Neuron (in vitro differentiated cells): ENCODE measurements around the gene CD8B.

Experiments used
- H2AFZ ChIP-seq: one replicate; pipeline ENCODE4 v1.6.1; 2013; ENCODE audit warnings: low read depth, mild to moderate bottlenecking, inconsistent platforms, low read length, moderate library complexity
- H3K27me3 ChIP-seq: one replicate; pipeline ENCODE4 v1.6.1; 2013; ENCODE audit warnings: low read length; ENCODE audit not compliant: insufficient read depth
- H3K36me3 ChIP-seq: one replicate; pipeline ENCODE4 v1.6.1; 2013; ENCODE audit warnings: low read length; ENCODE audit not compliant: insufficient read depth
- H3K4me1 ChIP-seq: one replicate; pipeline ENCODE4 v1.6.1; 2013; ENCODE audit warnings: low read length; ENCODE audit not compliant: insufficient read depth
- H3K4me3 ChIP-seq: 2 replicates; pipeline ENCODE4 v1.5.1; 2013; ENCODE audit warnings: mild to moderate bottlenecking, low read length, moderate library complexity
- H3K9me3 ChIP-seq: one replicate; pipeline ENCODE4 v1.6.1; 2013; ENCODE audit warnings: low read length

Gene CD8B

GRCh38 chr2:86825693-86826381 lies 35.8 kb downstream of the CD8B start:
- Histone ChIP-seq H3K27me3 (no peaks in the 10 kb centered on the region), H3K9me3 (no peaks in the 10 kb centered on the region), H2AFZ (no peak overlapping the region), H3K4me3 (no peak overlapping the region), H3K4me1 (peaks cover 2% of the 10 kb centered on the region), H3K36me3 (no peaks in the 10 kb centered on the region)

GRCh38 chr2:86825036-86825692 lies 36.5 kb downstream of the CD8B start:
- H3K27me3 ChIP-seq: no peaks in the 10 kb centered on the region
- H2AFZ ChIP-seq: no peak overlapping the region
- H3K9me3 ChIP-seq: no peaks in the 10 kb centered on the region
- H3K4me1 ChIP-seq: peaks cover 2% of the 10 kb centered on the region
- no peak overlapping the region for H3K4me3 ChIP-seq
- H3K36me3 ChIP-seq: no peaks in the 10 kb centered on the region

GRCh38 chr2:86822668-86823345 lies 38.9 kb downstream of the CD8B start:
- no peaks in the 10 kb centered on the region for H3K36me3 ChIP-seq
- no peak overlapping the region for H2AFZ ChIP-seq
- peaks cover 2% of the 10 kb centered on the region for H3K4me1 ChIP-seq
- no peak overlapping the region for H3K4me3 ChIP-seq
- no peaks in the 10 kb centered on the region for H3K9me3 ChIP-seq
- H3K27me3 ChIP-seq: no peaks in the 10 kb centered on the region

GRCh38 chr2:86821842-86822241 lies 39.8 kb downstream of the CD8B start:
- no peaks in the 10 kb centered on the region for H3K27me3 ChIP-seq
- H2AFZ ChIP-seq: no peak overlapping the region
- H3K9me3 ChIP-seq: no peaks in the 10 kb centered on the region
- H3K4me3 ChIP-seq: no peak overlapping the region
- peaks cover 2% of the 10 kb centered on the region for H3K4me1 ChIP-seq
- no peaks in the 10 kb centered on the region for H3K36me3 ChIP-seq

GRCh38 chr2:86821306-86821705 lies 40.4 kb downstream of the CD8B start:
- Histone ChIP-seq H3K9me3 (no peaks in the 10 kb centered on the region), H3K27me3 (no peaks in the 10 kb centered on the region), H3K4me1 (peaks cover 2% of the 10 kb centered on the region), H3K4me3 (no peak overlapping the region), H2AFZ (no peak overlapping the region), H3K36me3 (no peaks in the 10 kb centered on the region)

GRCh38 chr2:86818957-86819356 lies 42.7 kb downstream of the CD8B start:
- H3K36me3 ChIP-seq: no peaks in the 10 kb centered on the region
- no peak overlapping the region for H3K4me3 ChIP-seq
- no peaks in the 10 kb centered on the region for H3K4me1 ChIP-seq
- peaks cover 8% of the 10 kb centered on the region for H3K27me3 ChIP-seq
- no peak overlapping the region for H2AFZ ChIP-seq
- H3K9me3 ChIP-seq: no peaks in the 10 kb centered on the region

- Histone ChIP-seq H3K4me3 (no peak overlapping the region), H3K36me3 (no peaks in the 10 kb centered on the region), H3K27me3 (peaks cover 8% of the 10 kb centered on the region), H3K4me1 (no peaks in the 10 kb centered on the region), H2AFZ (no peak overlapping the region), H3K9me3 (no peaks in the 10 kb centered on the region)
These were observed 43.4 kb downstream of the CD8B start for GRCh38 chr2:86818114-86818801.

GRCh38 chr2:86815611-86816010 lies 46.1 kb downstream of the CD8B start:
- peaks cover 8% of the 10 kb centered on the region for H3K27me3 ChIP-seq
- no peak overlapping the region for H3K4me3 ChIP-seq
- H2AFZ ChIP-seq: no peak overlapping the region
- no peaks in the 10 kb centered on the region for H3K36me3 ChIP-seq
- no peaks in the 10 kb centered on the region for H3K9me3 ChIP-seq
- H3K4me1 ChIP-seq: no peaks in the 10 kb centered on the region

GRCh38 chr2:86809481-86810121 lies 52.1 kb downstream of the CD8B start:
- peaks cover 15% of the 10 kb centered on the region for H3K27me3 ChIP-seq
- H3K36me3 ChIP-seq: no peaks in the 10 kb centered on the region
- H3K4me3 ChIP-seq: no peak overlapping the region
- no peaks in the 10 kb centered on the region for H3K9me3 ChIP-seq
- peaks cover 3% of the 10 kb centered on the region for H3K4me1 ChIP-seq
- H2AFZ ChIP-seq: no peak overlapping the region

- Histone ChIP-seq H2AFZ (peak overlapping the region; percentile 73), H3K4me3 (peak overlapping the region; percentile 43), H3K36me3 (no peaks in the 10 kb centered on the region), H3K4me1 (peaks cover 3% of the 10 kb centered on the region), H3K27me3 (peaks cover 15% of the 10 kb centered on the region), H3K9me3 (no peaks in the 10 kb centered on the region)
These were observed 53.1 kb downstream of the CD8B start for GRCh38 chr2:86808315-86809161.

GRCh38 chr2:86807468-86808275 lies 54.0 kb downstream of the CD8B start:
- peak overlapping the region; percentile 43 for H3K4me3 ChIP-seq
- H3K36me3 ChIP-seq: no peaks in the 10 kb centered on the region
- H3K9me3 ChIP-seq: no peaks in the 10 kb centered on the region
- H3K4me1 ChIP-seq: peaks cover 3% of the 10 kb centered on the region
- peaks cover 15% of the 10 kb centered on the region for H3K27me3 ChIP-seq
- peak overlapping the region; percentile 73 for H2AFZ ChIP-seq
